Measurements from ENCODE around the gene GPX4.

Gene GPX4

GRCh38 chr19:1102407-1103131 is 1.2 kb upstream of the GPX4 start:
- DNase-seq (ENCODE audit: low read depth): no peak

GRCh38 chr19:1103132-1103707 is 574 bp upstream of the GPX4 start:
- no peak for DNase-seq (ENCODE audit: low read depth)

GRCh38 chr19:1104311-1105007 is 665 bp downstream of the GPX4 start:
- peak; percentile 51 for DNase-seq (ENCODE audit: low read depth)

- DNase-seq (ENCODE audit: low read depth): no peak
These were observed 1.4 kb downstream of the GPX4 start for GRCh38 chr19:1105008-1105872.

GRCh38 chr19:1105873-1106840 is 2.4 kb downstream of the GPX4 start:
- DNase-seq (ENCODE audit: low read depth): no peak

- DNase-seq (ENCODE audit: low read depth): no peak
These were observed 3.3 kb downstream of the GPX4 start for GRCh38 chr19:1106841-1107660.

GRCh38 chr19:1107661-1108261 is 4.0 kb downstream of the GPX4 start:
- no peak for DNase-seq (ENCODE audit: low read depth)

GRCh38 chr19:1108291-1109031 is 4.7 kb downstream of the GPX4 start:
- no peak for DNase-seq (ENCODE audit: low read depth)

GRCh38 chr19:1109032-1109551 is 5.3 kb downstream of the GPX4 start:
- DNase-seq (ENCODE audit: low read depth): no peak

- DNase-seq (ENCODE audit: low read depth): no peak
These were observed 6.2 kb downstream of the GPX4 start for GRCh38 chr19:1109697-1110671.

- DNase-seq (ENCODE audit: low read depth): no peak
These were observed 7.2 kb downstream of the GPX4 start for GRCh38 chr19:1110809-1111640.

GRCh38 chr19:1111641-1112267 is 8.0 kb downstream of the GPX4 start:
- DNase-seq (ENCODE audit: low read depth): no peak

- no peak for DNase-seq (ENCODE audit: low read depth)
These were observed 8.7 kb downstream of the GPX4 start for GRCh38 chr19:1112268-1113029.

GRCh38 chr19:1113030-1113985 is 9.5 kb downstream of the GPX4 start:
- DNase-seq (ENCODE audit: low read depth): peak; percentile 69
